ENCODE data around the gene CAT.
"Not testable (repeated sequence)": the region's sequence is repeated elsewhere in the genome, so short reads cannot be mapped to it uniquely, and the experiment has no call there.

The CAT gene

GRCh38 chr11:34438529-34439507 is at the start of gene CAT:
Gene CAT (plus strand): TSS chr11:34438934. CDS start chr11:34439014, 80 bp downstream.
- peak; percentile 98 for DNase-seq (ENCODE audit: low spot score)

- DNase-seq (ENCODE audit: low spot score): no peak
These were observed 43.9 kb upstream of the CAT start for GRCh38 chr11:34394771-34395300.

- DNase-seq (ENCODE audit: low spot score): peak; percentile 15
These were observed 42.7 kb upstream of the CAT start for GRCh38 chr11:34395916-34396550.

GRCh38 chr11:34397120-34397519 is 41.6 kb upstream of the CAT start:
- DNase-seq (ENCODE audit: low spot score): no peak

GRCh38 chr11:34397811-34398210 is 40.9 kb upstream of the CAT start:
- DNase-seq (ENCODE audit: low spot score): no peak

GRCh38 chr11:34403431-34403830 is 35.3 kb upstream of the CAT start:
- DNase-seq (ENCODE audit: low spot score): no peak

- no peak for DNase-seq (ENCODE audit: low spot score)
These were observed 34.5 kb upstream of the CAT start for GRCh38 chr11:34404280-34404679.

DNA sequence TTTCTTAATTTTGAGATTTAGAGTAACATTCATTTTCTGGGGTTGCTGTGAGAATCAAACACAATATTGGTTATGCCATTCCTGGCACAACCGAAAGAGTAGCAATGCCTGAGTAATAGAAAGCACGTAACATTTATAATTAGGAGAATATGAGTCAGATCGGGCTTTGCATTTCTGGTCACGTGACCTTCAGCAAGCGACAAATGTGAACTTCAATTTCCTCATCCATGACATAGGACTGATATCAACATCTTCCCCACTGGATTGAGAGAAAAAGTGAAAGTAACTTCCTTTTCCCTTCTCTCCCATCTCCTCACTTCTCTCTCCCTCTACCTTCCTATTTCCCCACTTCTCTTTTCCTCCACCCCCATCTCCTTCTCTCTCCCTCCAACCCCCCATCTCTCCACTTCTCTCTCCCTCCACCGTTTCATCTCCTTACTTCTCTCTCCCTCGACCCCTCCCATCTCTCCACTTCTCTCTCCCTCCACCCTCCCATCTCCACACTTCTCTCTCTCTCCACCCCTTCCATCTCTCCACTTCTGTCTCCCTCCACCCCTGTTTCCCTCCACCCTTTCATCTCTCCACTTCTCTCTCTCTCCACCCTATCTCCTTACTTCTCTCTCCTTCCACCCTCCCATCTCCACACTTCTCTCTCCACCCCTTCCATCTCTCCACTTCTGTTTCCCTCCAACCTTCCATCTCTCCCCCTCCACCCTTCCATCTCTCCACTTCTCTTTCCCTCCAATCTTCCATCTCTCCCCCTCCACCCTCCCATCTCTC is 33.5 kb upstream of the CAT start:
- peak; percentile 5 for DNase-seq (ENCODE audit: low spot score)

DNA sequence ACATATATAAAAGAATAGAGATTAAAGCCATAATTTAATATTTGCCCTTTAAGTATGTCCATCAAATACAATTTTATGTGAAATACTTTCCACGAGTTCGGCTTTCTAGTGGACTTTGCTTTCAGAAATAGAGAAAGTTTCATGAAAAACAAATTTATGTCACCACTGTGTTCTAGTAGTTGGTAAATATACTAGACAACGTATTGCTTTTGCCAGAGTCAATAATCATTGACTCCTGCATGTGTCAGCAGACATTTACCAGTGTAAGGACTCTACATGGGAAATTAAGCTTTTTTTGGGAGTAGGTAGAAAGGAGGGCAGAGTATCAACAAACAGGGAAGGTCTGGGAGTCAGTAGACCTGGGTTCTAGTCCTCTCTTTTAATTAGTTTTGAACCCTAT is 32.3 kb upstream of the CAT start:
- DNase-seq (ENCODE audit: low spot score): no peak

DNA sequence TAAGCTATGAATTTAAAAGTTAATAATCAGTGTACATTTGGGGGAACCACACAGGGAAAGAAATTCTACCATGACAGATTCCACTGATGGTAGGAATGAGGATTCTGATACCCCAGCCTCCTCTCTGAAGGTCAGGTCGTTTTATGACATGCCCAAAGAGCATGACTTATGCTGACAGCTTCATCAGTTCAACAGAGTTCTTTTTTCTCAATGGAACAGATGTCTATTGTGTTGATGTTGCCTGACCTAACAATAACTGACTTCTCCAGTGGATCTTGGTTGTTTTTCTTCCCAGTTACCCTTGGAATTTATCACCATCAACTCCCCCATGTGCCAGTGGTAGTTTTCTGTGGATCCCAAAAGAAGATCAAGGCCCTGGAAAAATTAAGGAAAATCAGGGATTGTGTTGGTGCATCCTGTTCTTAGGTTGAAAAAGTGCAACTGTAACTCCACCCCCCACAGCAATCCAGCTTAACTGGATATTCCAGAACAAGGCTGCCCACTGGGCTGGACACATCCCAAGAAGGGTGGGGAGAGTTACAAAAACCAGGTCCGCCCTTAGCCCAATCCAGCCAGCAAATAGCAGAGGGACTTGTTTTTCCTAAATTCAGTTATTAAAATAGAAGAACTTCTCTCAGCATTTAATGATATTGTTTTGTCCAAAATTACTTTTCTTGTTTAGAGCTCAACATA is 31.5 kb upstream of the CAT start:
- no peak for DNase-seq (ENCODE audit: low spot score)

GRCh38 chr11:34408580-34409172 is 30.1 kb upstream of the CAT start:
- DNase-seq (ENCODE audit: low spot score): no peak

GRCh38 chr11:34411111-34411510 is 27.6 kb upstream of the CAT start:
- DNase-seq (ENCODE audit: low spot score): no peak

GRCh38 chr11:34411791-34412190 is 26.9 kb upstream of the CAT start:
- no peak for DNase-seq (ENCODE audit: low spot score)

DNA sequence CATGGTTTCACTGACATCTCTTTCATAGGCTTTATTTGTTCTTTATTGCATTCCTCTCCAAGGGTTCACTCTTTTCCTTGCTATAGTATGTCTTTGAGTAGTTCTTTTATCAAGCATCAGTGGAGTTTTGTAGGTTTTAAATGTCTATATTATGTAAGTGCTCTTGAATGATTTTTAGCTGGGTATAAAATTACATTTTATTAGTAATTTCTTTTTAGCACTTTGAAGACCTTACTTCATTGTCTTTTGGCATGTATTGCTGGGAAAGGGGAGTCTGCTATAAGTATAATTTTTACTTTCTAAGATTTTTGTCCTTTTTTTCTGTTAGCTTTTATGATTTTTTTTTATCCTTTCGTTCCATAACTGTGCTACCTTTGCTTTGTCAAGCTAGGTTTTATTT is 25.5 kb upstream of the CAT start:
- no peak for DNase-seq (ENCODE audit: low spot score)

DNA sequence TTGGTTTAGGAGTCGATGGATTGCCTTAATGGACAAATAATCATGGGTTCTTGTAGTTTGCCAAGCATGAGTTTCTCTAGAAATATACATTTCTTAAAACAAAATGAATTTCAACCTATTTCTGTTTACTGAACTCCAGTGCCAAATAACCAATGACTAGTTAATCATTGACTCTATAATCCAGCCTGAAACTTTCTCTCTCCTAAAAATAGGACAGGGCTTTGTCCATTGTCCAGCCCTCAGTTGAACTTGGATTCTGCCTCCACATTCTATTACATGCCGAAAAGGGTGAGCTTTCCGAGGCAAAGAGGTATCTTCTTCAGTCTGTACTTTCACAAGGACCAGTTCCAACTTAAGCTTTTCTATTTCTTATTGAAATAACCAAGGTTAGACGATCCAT is 23.2 kb upstream of the CAT start:
- no peak for DNase-seq (ENCODE audit: low spot score)

DNA sequence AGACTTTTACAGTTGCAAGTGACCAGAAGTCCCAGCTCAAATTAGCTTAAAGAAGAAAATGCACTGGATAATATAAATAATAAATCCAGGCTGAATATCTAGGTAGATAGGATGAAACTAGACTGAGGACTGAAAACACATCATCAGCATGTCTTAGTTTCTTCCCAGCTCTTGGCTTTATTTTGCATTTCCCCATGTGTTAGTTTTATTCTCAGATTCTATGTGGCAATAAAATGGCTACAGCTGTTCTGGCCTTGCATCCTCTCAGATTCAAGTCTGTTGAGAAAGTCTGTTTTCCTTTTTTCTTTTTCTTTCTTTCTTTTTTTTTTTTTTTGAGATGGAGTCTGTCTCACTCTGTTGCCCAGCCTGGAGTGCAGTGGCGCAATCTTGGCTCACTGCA is 22.6 kb upstream of the CAT start:
- DNase-seq (ENCODE audit: low spot score): no peak

- DNase-seq (ENCODE audit: low spot score): no peak
These were observed 22.0 kb upstream of the CAT start for GRCh38 chr11:34416766-34417165.

GRCh38 chr11:34417202-34417601 is 21.5 kb upstream of the CAT start:
- DNase-seq (ENCODE audit: low spot score): no peak

DNA sequence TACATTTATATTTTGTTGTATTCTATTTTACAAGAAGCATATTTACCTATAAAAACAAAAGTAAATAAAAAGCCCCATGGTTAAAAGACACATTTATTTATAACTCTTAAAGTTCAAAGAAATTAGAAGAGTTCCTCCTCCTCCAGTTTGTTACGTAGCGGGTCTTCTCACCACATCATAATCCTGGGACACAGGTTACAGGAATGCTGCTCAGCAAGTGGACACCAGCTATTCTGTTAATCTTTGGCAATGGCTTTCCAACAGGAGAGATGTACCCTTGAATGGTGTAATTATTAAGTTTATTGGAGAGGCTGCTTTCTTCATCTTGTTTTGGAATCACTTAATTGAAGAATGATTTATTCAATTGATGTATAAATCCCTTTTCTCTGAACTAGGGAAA is 19.6 kb upstream of the CAT start:
- DNase-seq (ENCODE audit: low spot score): no peak

DNA sequence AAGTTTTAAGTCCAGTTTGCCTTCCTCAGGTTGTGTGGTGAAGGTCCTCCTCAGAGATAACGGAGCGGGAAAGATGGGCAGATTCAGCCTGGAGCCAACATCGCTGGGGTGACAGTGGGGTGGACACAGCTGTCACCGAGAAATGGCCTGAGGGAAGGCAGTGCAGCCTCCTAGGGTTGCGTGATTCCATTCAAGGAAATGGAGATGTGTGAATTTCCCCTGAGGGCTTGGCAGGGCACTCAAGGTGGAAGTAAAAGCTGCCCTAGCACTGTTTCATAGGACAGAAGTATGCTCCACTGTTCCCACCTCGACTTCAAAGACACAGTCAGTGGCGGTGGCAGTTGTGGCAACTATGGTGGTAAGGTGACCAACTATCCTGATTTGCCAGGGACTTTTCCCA is 15.4 kb upstream of the CAT start:
- no peak for DNase-seq (ENCODE audit: low spot score)

DNA sequence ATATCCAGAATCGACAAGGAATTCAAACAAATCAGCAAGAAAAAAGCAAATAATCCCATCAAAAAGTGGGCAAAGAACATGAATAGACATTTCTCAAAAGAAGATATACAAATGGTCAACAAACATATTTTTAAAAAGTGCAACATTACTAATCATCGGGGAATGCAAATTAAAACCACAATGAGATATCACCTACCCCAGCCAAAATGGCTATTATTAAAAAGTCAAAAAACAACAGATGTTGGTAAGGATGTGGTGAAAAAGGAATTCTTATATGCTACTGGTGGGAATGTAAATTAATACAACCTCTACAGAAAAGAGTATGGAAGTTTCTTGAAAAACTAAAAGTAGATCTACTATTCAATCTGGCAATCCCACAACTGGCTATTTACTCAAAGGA is 13.9 kb upstream of the CAT start:
- not testable (repeated sequence) for DNase-seq (ENCODE audit: low spot score)
